K562 (cell line): ENCODE data around the gene ACAP3. TPM values are rescaled to one million over a fixed set of nuclear protein-coding genes. Genes with fewer than 3 reads are reported as not detected.
A peak's percentile ranks its signal among the peaks of the same experiment; 100 is the strongest.

ENCODE experiments used
- ATAC-seq: fragments of 200-7000 bp; cut with Tn5 transposase; 3 replicates; pipeline ENCODE4 v1.9.1; 2020; ENCODE audit warnings: moderate library complexity
- BruUV-seq: library from RNA; stranded (reverse); fragments of 400-500 nt; replicated peaks from 2 replicates; lab custom pipeline; 2021; lab: Mats Ljungman, UMichigan
- CTCF ChIA-PET: fragments of 300-600 bp; formaldehyde crosslinking; extraction: SDS; loops from one replicate; lab custom pipeline; 2021; ENCODE audit warnings: low intra/inter-chr PET ratio; lab: Yijun Ruan, JAX
- POLR2A ChIA-PET: fragments of 300-600, 350-650 bp; sonication (Branson Sonifier 250); formaldehyde crosslinking; extraction: SDS; loops from one replicate; lab custom pipeline; 2021; ENCODE audit warnings: antibody characterized with exemption, inconsistent platforms; lab: Yijun Ruan, JAX
- DNase-seq, 4 experiments: peaks; one replicate each; pipeline versions ENCODE4 v3.0.0 to v3.0.0-alpha.2; 2011 to 2018; ENCODE audit warnings: low spot score in 3 of 4, mixed read lengths in 3 of 4; ENCODE audit errors: extremely low read depth in 1 of 4
- FAIRE-seq: peaks from 2 replicates; lab custom pipeline; 2011; peaks lifted over from hg19 to GRCh38; lab: Jason Lieb, UNC
- H2AFZ ChIP-seq: 2 replicates; pipeline ENCODE4 v1.6.0; 2011; ENCODE audit warnings: low read depth, low read length, control low read depth, inconsistent platforms
- H3K27ac ChIP-seq: fragments of 200-600 bp; 3 replicates; pipeline ENCODE4 v1.8.0; 2011; ENCODE audit warnings: low read depth, mild to moderate bottlenecking, control low read depth, inconsistent platforms, low read length, moderate library complexity, mixed read lengths; ENCODE audit errors: extremely low read depth
- H3K27me3 ChIP-seq, 2 experiments: fragments of 300-600 bp in 1 of 2; 2 replicates in 1 of 2; 3 replicates in 1 of 2; pipeline versions ENCODE4 v1.6.0 to v1.8.0; 2011; ENCODE audit warnings: inconsistent platforms in 2 of 2, low read length in 2 of 2, mild to moderate bottlenecking in 1 of 2, mixed read lengths in 1 of 2, moderate library complexity in 1 of 2; ENCODE audit not compliant: control insufficient read depth in 2 of 2, insufficient read depth in 2 of 2
- H3K36me3 ChIP-seq: fragments of 300-600 bp; 3 replicates; pipeline ENCODE4 v1.8.0; 2011; ENCODE audit warnings: mild to moderate bottlenecking, low read length, inconsistent platforms; ENCODE audit not compliant: control insufficient read depth, insufficient read depth
- H3K4me1 ChIP-seq, 2 experiments: fragments of 200-600 bp in 1 of 2; replicated peaks in 1 of 2; 2 replicates in 1 of 2; 3 replicates in 1 of 2; pipeline versions ENCODE4 v1.5.1 to v1.8.0; 2011; ENCODE audit warnings: inconsistent platforms in 2 of 2, low read length in 2 of 2, mild to moderate bottlenecking in 1 of 2, mixed read lengths in 1 of 2, moderate library complexity in 1 of 2; ENCODE audit not compliant: control insufficient read depth in 2 of 2, insufficient read depth in 2 of 2
- H3K4me2 ChIP-seq: 2 replicates; pipeline ENCODE4 v1.6.1; 2011; ENCODE audit warnings: low read length, control low read depth, inconsistent platforms, mixed read lengths; ENCODE audit not compliant: insufficient read depth
- H3K4me3 ChIP-seq: fragments of 200-600 bp; sonication (generic), shearing (Covaris generic); 2 replicates; pipeline ENCODE4 v1.5.1; 2016; ENCODE audit warnings: control low read depth, inconsistent platforms
- H3K79me2 ChIP-seq: fragments of 200-600 bp; 3 replicates; pipeline ENCODE4 v1.8.0; 2011; ENCODE audit warnings: low read length, inconsistent platforms; ENCODE audit not compliant: control insufficient read depth, insufficient read depth
- H3K9ac ChIP-seq, 2 experiments: 2 replicates each; pipeline versions ENCODE4 v1.6.0 to v1.6.1; 2011; ENCODE audit warnings: low read depth in 2 of 2, low read length in 2 of 2, control low read depth in 1 of 2, inconsistent platforms in 1 of 2, mild to moderate bottlenecking in 1 of 2, mixed read lengths in 1 of 2; ENCODE audit not compliant: insufficient read depth in 1 of 2
- H3K9me1 ChIP-seq: one replicate; pipeline ENCODE4 v1.6.0; 2011; ENCODE audit warnings: inconsistent platforms, mild to moderate bottlenecking, low read length, moderate library complexity; ENCODE audit not compliant: control insufficient read depth, insufficient read depth
- H3K9me3 ChIP-seq: replicated peaks from 2 replicates; pipeline ENCODE4 v1.5.1; 2011; ENCODE audit warnings: low read depth, low read length, inconsistent platforms; ENCODE audit not compliant: control insufficient read depth, insufficient read depth
- H4K20me1 ChIP-seq: replicated peaks from 2 replicates; pipeline ENCODE4 v1.6.1; 2011; ENCODE audit warnings: low read length, inconsistent platforms, mixed read lengths; ENCODE audit not compliant: control insufficient read depth, insufficient read depth
- GATAD2B ChIP-seq: fragments of 450-650 bp; IDR thresholded peaks from 2 replicates; pipeline ENCODE4 v1.6.1; 2017; ENCODE audit warnings: mild to moderate bottlenecking, borderline replicate concordance
- HNRNPL ChIP-seq: fragments of 200-400 bp; formaldehyde crosslinking; IDR thresholded peaks from 2 replicates; pipeline ENCODE4 v1.6.1; 2017; ENCODE audit warnings: low read depth, mild to moderate bottlenecking, low read length
- NR4A1 ChIP-seq, 2 experiments: fragments of 250-450 bp in 1 of 2; fragments of 450-650 bp in 1 of 2; sonication (Bioruptor Pico) in 1 of 2; IDR thresholded peaks; 2 replicates each; pipeline versions ENCODE4 v1.4.0 to v1.6.1; 2016 to 2020; ENCODE audit warnings: mild to moderate bottlenecking in 2 of 2, missing compliant biosample characterization in 1 of 2, missing genetic modification characterization in 1 of 2, moderate library complexity in 1 of 2
- PHB2 ChIP-seq: fragments of 450-650 bp; IDR thresholded peaks from 2 replicates; pipeline ENCODE4 v1.6.1; 2017; ENCODE audit warnings: low read depth
- POLR2G ChIP-seq: fragments of 200-400 bp; formaldehyde crosslinking; IDR thresholded peaks from 2 replicates; pipeline ENCODE4 v1.6.1; 2017; ENCODE audit warnings: low read depth, mild to moderate bottlenecking, antibody characterized with exemption, low read length, moderate library complexity
- PRPF4 ChIP-seq: fragments of 200-400 bp; formaldehyde crosslinking; IDR thresholded peaks from one replicate; pipeline ENCODE4 v1.6.1; 2017; ENCODE audit warnings: low read length, low read depth, mild to moderate bottlenecking; ENCODE audit not compliant: insufficient read depth, poor library complexity, severe bottlenecking
- RBFOX2 ChIP-seq: fragments of 200-400 bp; formaldehyde crosslinking; IDR thresholded peaks from 2 replicates; pipeline ENCODE4 v1.6.1; 2017; ENCODE audit warnings: low read depth, mild to moderate bottlenecking, low read length, moderate library complexity
- RBM22 ChIP-seq: fragments of 200-400 bp; formaldehyde crosslinking; IDR thresholded peaks from 2 replicates; pipeline ENCODE4 v1.6.1; 2018; ENCODE audit warnings: low read length, low read depth; ENCODE audit not compliant: poor library complexity, severe bottlenecking
- THRAP3 ChIP-seq: fragments of 450-650 bp; IDR thresholded peaks from 2 replicates; pipeline ENCODE4 v1.6.1; 2016; ENCODE audit warnings: mild to moderate bottlenecking, inconsistent platforms, borderline replicate concordance
- ZNF324 ChIP-seq: fragments of 250-450 bp; sonication (Bioruptor Pico); IDR thresholded peaks from 2 replicates; pipeline ENCODE4 v1.4.0; 2020; ENCODE audit warnings: mild to moderate bottlenecking
- ZNF384 ChIP-seq: IDR thresholded peaks from 2 replicates; pipeline ENCODE4 v1.6.1; 2012; ENCODE audit warnings: low read depth, low read length, improper control_type of control experiment
- WGBS: fragments of 100-300 bp; shearing (Covaris generic); methylation state at CpG from one replicate; pipeline ENCODE4 v1.1.6; 2016; ENCODE audit warnings: low coverage, mixed read lengths; ENCODE audit not compliant: insufficient coverage; ENCODE audit errors: missing lambda C conversion rate; 5-methylcytosine and 5-hydroxymethylcytosine counted together
- in situ Hi-C: fragments of 300-500 bp; cut with MboI; formaldehyde crosslinking; loops from 4 replicates; pipeline ENCODE4 v1.15.0; 2018; ENCODE audit warnings: inconsistent platforms, mixed read lengths
- intact Hi-C: fragments of 100-400 bp; cut with micrococcal nuclease; formaldehyde crosslinking; loops from 2 replicates; pipeline ENCODE4 v1.14.2; 2022
- polyA plus RNA-seq, 8 experiments: library from polyadenylated mRNA; depleted of rRNA in 4 of 8; stranded (reverse) in 5 of 8; unstranded in 3 of 8; fragments of >200 nt; fragmentation: Nextera tagmentation in 2 of 8; fragmentation: Illumina TruSeq in 1 of 8; extraction: Ambion mirVana in 2 of 8; extraction: Trizol in 1 of 8; gene quantifications; 2 replicates each; pipeline versions ENCODE4 v1.2.1 to v1.2.3, GENCODE V29; 2011 to 2014; ENCODE audit warnings: inconsistent platforms in 1 of 8, missing spikeins in 1 of 8
- total RNA-seq, 7 experiments: library from RNA; depleted of rRNA in 6 of 7; stranded (reverse); fragments of >200 nt in 6 of 7; fragmentation: Illumina TruSeq in 2 of 7; extraction: Trizol in 2 of 7; gene quantifications; 2 replicates each; pipeline versions ENCODE4 v1.2.1 to v1.2.3, GENCODE V29; 2011 to 2021; ENCODE audit warnings: low replicate concordance in 1 of 7
- TF ChIP-seq, protein P1 (sequence below): fragments of 250-450 bp; sonication (Bioruptor Pico); IDR thresholded peaks from 2 replicates; pipeline ENCODE4 v1.9.0; 2021; ENCODE audit warnings: mild to moderate bottlenecking, inconsistent platforms
- TF ChIP-seq, protein P2 (sequence below): sonication (generic); formaldehyde crosslinking; IDR thresholded peaks from 2 replicates; pipeline ENCODE4 v1.8.0; 2022; ENCODE audit warnings: mild to moderate bottlenecking, missing genetic modification reagents
- TF ChIP-seq, protein P3 (sequence below): fragments of 250-450 bp; sonication (Bioruptor Pico); IDR thresholded peaks from 2 replicates; pipeline ENCODE4 v1.8.0; 2022; ENCODE audit warnings: inconsistent platforms
- TF ChIP-seq, protein P4 (sequence below): fragments of 250-450 bp; sonication (Bioruptor Pico); IDR thresholded peaks from 2 replicates; pipeline ENCODE4 v1.8.0; 2022; ENCODE audit warnings: moderate library complexity, mild to moderate bottlenecking, inconsistent platforms

Gene ACAP3
- total and polyA plus RNA-seq, 9 of the 15 experiments (the other 6 are each of a cell fraction or from before 2014, with no cell fraction given), result 0.01 to 49.0 (median 12.0) TPM

DNA sequence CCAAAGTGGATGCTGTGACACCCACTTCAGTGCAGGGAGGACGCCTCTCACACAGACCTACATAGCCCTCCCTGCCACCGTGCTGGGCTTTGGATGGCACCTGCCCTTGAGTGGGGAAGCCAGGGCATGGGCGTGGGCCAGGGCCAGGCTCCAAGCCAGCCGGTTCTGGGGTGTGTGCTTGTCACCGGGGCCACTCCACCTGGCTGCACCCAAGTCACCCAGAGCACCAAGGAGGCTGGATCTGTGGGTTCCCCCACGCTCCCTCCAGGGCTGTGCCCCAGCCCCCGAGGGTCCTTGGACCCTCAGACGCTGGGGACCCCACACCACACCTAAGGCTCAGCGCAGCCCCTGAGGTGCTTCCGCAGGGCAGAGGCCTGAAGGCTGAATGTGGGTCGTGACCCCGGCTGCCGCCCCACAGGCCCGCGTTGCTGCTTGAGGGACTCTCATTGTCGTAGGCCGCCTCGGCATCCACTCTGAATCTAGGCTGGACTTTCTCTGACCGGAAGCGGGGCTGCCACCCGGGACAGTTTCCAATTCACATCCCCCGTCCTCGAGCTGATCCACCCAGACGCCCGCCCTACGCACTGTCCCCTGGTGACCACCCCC lies 49.2 kb upstream of the ACAP3 start:
- Histone ChIP-seq H3K36me3 (no peaks in the 10 kb centered on the region), H4K20me1 (no peaks in the 10 kb centered on the region), H3K9me1 (no peaks in the 10 kb centered on the region), H3K9me3 (0 out of 2 replicates have a peak, but pooled peaks cover 2% of the 10 kb centered on the region), H3K4me3 (peak overlapping the region; percentile 33), H3K27ac (no peak overlapping the region; the same call in 2 of the 3 replicates), H3K4me1 (peaks cover 19 to 94% of the 10 kb centered on the region in 2 experiments), H3K27me3 (no peaks in the 10 kb centered on the region; a peak in 1 of 5 replicates), H2AFZ (no peak overlapping the region), H3K4me2 (no peak overlapping the region; the same call in 1 of the 2 replicates), H3K9ac (peak overlapping the region; percentile 30 to 89; a peak in 3 of 4 replicates), H3K79me2 (peaks cover 10% of the 10 kb centered on the region; the same call in 2 of the 3 replicates)
- no TSS peak for BruUV-seq
- in situ Hi-C loops (no loop called here), intact Hi-C loops (no loop called here)
- DNase-seq (no peak), ATAC-seq (no peak), FAIRE-seq (no peak)
- CTCF ChIA-PET, result no interaction called here
- POLR2A ChIA-PET, result interaction anchor here (1.0 to 1.3 kb wide), 2 partner anchors 13 to 15 kb away, joined by 3 to 5 read pairs; no protein-coding TSS in a partner anchor
- 70% methylated on average over 24 of the region's 26 CpGs for WGBS
- TF ChIP-seq HNRNPL (no peak), RBM22 (peak; percentile 23), PHB2 (no peak), GATAD2B (no peak), THRAP3 (no peak), PRPF4 (no peak), ZNF384 (no peak), RBFOX2 (peak; percentile 50), ZNF324 (CRISPR knock-in tag) (no peak), NR4A1 (CRISPR knock-in tag; IDR thresholded peaks at IDR 0.05) (no peak), NR4A1 (tag; IDR thresholded peaks at IDR 0.05) (no peak), POLR2G (peak; percentile 66)
- TF ChIP-seq, protein P1, sequence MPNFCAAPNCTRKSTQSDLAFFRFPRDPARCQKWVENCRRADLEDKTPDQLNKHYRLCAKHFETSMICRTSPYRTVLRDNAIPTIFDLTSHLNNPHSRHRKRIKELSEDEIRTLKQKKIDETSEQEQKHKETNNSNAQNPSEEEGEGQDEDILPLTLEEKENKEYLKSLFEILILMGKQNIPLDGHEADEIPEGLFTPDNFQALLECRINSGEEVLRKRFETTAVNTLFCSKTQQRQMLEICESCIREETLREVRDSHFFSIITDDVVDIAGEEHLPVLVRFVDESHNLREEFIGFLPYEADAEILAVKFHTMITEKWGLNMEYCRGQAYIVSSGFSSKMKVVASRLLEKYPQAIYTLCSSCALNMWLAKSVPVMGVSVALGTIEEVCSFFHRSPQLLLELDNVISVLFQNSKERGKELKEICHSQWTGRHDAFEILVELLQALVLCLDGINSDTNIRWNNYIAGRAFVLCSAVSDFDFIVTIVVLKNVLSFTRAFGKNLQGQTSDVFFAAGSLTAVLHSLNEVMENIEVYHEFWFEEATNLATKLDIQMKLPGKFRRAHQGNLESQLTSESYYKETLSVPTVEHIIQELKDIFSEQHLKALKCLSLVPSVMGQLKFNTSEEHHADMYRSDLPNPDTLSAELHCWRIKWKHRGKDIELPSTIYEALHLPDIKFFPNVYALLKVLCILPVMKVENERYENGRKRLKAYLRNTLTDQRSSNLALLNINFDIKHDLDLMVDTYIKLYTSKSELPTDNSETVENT (CRISPR knock-in tag), result 0 out of 2 replicates have a peak, but pooled peaks have one; percentile 38
- TF ChIP-seq, protein P2, sequence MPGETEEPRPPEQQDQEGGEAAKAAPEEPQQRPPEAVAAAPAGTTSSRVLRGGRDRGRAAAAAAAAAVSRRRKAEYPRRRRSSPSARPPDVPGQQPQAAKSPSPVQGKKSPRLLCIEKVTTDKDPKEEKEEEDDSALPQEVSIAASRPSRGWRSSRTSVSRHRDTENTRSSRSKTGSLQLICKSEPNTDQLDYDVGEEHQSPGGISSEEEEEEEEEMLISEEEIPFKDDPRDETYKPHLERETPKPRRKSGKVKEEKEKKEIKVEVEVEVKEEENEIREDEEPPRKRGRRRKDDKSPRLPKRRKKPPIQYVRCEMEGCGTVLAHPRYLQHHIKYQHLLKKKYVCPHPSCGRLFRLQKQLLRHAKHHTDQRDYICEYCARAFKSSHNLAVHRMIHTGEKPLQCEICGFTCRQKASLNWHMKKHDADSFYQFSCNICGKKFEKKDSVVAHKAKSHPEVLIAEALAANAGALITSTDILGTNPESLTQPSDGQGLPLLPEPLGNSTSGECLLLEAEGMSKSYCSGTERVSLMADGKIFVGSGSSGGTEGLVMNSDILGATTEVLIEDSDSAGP (CRISPR knock-in tag), result no peak
- TF ChIP-seq, protein P3, sequence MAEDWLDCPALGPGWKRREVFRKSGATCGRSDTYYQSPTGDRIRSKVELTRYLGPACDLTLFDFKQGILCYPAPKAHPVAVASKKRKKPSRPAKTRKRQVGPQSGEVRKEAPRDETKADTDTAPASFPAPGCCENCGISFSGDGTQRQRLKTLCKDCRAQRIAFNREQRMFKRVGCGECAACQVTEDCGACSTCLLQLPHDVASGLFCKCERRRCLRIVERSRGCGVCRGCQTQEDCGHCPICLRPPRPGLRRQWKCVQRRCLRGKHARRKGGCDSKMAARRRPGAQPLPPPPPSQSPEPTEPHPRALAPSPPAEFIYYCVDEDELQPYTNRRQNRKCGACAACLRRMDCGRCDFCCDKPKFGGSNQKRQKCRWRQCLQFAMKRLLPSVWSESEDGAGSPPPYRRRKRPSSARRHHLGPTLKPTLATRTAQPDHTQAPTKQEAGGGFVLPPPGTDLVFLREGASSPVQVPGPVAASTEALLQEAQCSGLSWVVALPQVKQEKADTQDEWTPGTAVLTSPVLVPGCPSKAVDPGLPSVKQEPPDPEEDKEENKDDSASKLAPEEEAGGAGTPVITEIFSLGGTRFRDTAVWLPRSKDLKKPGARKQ (CRISPR knock-in tag), result no peak
- TF ChIP-seq, protein P4, sequence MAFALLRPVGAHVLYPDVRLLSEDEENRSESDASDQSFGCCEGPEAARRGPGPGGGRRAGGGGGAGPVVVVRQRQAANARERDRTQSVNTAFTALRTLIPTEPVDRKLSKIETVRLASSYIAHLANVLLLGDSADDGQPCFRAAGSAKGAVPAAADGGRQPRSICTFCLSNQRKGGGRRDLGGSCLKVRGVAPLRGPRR, result no peak
